Hepatic stellate cell (primary cell): ENCODE results near the gene NEB.
"Not testable (repeated sequence)": the region's sequence is repeated elsewhere in the genome, so short reads cannot be mapped to it uniquely, and the experiment has no call there.

Source experiments
- DNase-seq: peaks from one replicate; pipeline ENCODE4 v3.0.0; 2011; ENCODE audit warnings: low spot score

The NEB gene

DNA sequence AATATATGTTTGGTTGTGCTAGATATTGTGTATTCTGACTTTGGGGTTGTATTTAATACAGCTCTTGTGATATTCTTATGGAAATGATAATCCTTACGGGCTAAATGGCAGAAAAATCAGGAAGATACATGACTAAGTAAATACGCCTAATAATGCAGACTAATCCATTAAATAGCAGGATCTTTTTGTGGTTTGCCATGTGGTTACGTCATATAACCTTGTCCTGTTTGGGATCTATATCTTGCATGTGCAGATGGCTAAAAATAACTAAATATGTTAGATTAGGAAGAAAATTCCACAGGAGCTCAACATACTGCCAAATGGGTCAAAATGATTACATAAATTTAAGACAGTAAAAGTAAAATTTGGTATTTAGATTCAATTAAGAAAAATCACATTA is 83.0 kb downstream of the NEB start:
- DNase-seq: no peak

DNA sequence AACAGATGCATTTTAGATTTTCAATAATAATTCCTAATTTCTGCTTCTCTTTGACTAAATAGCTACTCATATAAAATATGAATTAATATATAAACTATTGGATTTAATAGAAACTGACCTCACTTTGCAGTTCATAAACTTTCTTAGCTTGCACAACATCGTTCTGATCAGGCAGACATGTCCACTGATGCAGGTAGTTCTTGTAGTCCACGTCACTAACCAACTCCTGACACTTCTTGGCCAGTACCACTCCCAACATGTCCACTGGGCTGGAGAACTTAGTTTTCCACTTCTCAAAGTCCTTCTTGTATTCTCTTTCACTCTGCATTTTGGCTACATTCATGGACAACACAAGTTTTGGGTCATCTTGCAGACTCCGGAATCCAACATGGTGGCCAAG is 83.8 kb downstream of the NEB start:
- DNase-seq: no peak

DNA sequence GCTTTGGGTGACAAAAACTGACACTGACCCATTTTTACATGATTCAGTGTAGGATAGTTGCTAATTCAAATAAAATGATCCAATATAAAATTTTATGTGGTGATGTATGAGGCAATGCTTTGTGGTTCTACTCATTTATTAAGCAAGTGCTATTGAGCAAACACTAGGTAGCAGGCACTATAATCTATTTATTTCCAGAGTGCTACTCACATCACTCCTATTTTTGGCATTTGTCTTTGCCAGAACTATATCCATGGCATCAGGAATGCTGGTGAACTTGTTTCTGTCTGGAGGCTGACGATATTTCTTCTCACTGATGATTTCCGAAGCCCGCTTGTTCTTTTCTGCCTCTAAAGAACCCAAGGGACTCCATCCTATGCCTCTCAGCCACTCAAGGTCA is 84.3 kb downstream of the NEB start:
- no peak for DNase-seq

- DNase-seq: no peak
These were observed 84.9 kb downstream of the NEB start for GRCh38 chr2:151649400-151649799.

GRCh38 chr2:151646512-151646911 is 87.8 kb downstream of the NEB start:
- DNase-seq: not testable (repeated sequence)

GRCh38 chr2:151644580-151644979 is 89.7 kb downstream of the NEB start:
- DNase-seq: no peak

DNA sequence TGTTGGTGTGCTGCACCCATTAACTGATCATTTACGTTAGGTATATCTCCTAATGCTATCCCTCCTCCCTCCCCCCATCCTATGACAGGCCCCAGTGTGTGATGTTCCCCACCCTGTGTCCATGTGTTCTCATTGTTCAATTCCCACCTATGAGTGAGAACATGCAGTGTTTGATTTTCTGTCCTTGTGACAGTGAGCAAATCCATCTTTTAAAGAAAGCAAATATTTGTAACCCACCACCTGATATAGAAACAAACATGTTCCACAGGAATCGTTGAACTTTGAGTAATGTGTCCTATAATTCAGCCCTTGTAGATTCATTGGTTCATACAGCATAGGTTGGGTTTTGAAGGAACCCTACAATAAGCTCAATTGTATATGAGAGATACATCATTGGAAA is 92.4 kb downstream of the NEB start:
- not testable (repeated sequence) for DNase-seq

DNA sequence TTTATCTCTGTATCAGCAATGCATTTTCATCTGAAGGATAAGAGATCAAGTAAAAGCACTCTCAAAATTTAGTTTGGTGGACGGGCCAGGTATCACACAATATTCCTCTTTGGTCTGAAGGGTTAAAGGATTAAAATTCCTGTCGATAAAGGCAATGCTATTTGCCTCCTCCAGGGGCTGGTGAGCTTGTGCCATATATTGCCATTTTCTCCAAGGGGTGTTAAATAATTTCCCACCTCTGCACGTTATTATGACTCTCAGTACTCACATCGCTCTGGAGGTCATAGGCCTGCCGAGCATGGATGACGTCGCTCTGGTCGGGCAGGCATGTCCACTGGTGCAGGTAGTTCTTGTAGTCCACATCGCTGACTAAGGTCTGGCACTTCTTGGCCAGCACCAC is 94.2 kb downstream of the NEB start:
- no peak for DNase-seq

DNA sequence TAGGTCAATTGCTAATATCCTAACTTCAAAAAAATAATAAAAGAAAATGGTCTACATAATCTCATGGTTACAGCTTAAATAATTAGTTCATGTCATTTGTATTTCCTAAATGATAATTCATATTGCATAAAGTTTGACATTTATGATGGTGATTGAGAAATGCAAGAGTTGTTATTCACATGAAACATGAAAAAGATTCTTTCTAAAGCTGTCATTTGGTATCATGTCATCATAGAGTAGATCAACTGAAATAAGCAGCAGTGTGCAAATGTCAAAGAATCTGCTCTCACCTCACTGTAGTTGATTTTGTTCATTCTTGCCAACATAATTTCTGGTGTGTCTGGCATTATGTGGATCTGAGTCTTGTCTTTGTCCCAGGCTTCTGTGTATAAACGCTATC is 95.3 kb downstream of the NEB start:
- no peak for DNase-seq

- no peak for DNase-seq
These were observed 95.9 kb downstream of the NEB start for GRCh38 chr2:151638191-151638933.

DNA sequence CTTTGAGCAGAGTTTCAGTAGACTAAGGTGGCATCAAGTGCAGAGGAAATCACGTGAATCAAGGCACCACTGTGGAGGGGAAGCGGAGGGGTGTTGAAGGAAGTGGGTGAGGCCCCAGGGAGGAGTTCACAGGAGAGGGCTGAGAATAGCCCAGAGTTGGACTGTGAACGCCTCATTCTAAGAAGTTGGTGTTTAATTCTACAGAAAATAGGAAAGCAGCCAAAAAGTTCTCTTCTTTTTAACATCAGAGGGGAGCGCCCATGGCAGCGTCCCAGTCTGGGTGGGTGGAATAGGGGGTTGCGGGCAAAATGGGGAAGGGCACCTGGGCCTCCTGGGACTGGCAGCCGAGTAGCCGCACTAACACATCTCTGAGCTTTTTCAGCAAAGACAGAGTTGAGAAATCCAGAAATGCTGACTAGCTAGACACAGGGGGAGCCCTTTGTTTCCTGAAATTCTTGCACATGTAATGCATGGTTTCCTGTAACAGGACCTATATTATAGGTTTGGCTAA is 97.0 kb downstream of the NEB start:
- no peak for DNase-seq

DNA sequence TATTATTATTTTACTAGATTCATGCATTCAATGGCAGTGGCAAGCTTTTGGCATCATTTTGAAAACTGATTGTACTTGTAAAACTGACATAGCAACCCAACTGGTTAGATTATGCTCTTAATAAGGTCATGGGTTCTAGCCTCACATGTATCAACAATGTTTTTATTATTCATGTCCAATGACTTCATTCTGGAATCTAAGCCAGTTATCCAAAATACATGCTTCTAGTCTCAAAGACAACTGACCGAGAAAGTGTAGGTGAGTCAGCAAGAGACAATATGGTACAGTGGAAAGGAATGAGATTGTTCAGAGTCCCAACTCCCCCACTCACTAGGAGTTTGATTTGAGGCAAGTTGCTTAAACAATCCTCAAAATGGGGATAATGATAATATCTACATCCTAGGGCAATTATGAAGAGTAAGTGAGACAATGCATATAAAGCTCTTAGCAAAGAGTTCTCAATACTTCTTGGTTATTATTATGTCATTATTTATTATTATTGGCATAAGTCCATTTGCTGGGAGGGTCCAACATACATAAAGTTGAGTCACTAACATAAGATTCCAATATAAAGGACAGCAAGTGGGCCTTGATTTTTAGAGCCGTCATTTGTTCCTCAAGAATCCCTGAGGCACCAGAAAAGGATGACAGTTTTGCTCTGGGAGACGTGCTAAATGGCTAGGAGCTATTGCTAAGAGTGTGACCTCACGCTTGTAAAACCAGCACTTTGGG is 99.4 kb downstream of the NEB start:
- no peak for DNase-seq

DNA sequence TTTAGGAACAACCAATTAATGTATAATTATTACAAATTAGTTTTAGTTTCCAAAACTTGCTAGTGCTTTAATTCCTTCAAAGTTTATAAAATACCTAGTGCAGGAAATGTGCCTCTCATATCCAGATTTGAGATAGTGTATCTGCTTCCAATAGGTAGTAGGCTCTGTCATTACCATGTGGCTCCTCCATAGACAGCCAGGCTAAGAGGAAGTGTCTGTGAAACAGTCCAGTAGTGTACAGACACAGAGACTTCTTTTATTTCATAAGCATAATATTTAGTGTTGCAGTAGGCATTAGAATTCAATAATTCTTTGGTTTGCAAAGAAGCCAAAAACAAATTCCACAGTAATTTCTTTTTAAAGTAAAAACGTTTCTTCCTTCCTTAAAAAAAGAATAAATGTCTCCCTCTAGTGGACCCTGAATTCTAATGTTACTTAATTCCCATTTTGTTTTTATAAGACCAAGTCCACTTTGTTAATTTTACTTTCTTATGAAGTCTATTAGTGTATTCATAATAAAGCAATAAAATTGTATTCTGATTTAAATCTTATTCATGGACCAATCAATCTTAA is 101.2 kb downstream of the NEB start:
- no peak for DNase-seq

DNA sequence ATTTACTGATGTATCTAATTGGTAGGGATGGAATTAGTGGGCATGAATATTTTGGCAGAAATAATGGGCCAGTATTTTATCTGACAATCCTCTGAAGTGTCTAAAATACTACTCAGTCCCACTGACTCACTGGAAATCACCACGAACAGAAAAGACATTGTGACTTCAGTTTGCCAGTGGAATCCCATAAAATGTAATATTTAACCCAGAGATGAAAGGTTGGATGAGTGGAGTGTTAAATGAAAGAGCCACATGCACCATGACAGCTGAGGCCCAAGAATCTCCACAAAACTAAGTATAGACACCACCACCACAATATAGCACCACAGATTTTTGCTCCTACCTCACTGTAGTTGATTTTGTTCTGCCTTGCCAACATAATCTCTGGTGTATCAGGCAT is 103.9 kb downstream of the NEB start:
- no peak for DNase-seq

GRCh38 chr2:151627353-151627752 is 106.9 kb downstream of the NEB start:
- no peak for DNase-seq

GRCh38 chr2:151624271-151624670 is 110.0 kb downstream of the NEB start:
- no peak for DNase-seq

GRCh38 chr2:151623631-151624030 is 110.6 kb downstream of the NEB start:
- DNase-seq: no peak

DNA sequence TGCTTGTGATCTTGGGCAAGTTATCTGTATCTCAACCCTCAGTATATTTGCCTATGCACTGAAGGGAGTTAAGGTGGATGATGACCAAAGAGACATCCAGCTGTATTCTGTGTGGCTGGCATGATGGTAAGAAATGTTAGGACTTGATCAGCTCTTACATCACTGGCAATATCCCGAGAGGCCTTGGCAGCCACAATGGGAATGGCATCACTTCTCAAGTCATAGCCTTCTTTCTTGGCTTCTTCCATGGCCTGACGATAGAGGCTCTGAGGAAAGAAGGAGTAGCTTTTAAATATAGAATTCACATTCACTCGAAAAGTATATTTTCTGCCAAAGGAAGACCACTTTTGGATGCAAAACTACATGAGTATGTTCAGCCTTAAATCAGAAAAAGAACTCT is 113.5 kb downstream of the NEB start:
- no peak for DNase-seq

GRCh38 chr2:151619337-151619989 is 114.8 kb downstream of the NEB start:
- no peak for DNase-seq

- no peak for DNase-seq
These were observed 117.4 kb downstream of the NEB start for GRCh38 chr2:151616760-151617339.

GRCh38 chr2:151614606-151615306 is 119.5 kb downstream of the NEB start:
- DNase-seq: no peak

DNA sequence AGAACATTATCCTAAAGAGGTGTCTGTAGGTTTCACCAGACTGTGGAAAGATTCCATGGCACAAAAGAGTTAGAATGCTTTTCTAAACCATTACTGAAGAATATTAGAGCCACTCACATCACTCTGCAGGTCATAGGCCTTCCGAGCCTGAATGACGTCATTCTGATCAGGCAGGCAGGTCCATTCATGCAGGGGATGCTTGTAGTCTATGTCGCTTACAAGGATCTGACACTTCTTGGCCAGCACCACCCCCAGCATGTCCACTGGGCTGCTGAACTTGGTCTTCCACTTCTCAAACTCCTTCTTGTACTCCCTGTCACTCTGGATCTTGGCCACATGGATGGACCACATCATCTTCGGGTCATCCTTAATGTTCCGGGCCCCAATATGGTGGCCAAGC is 120.1 kb downstream of the NEB start:
- DNase-seq: no peak
